GM18909 (cell line): ENCODE results near the gene HNRNPA3.
A peak's percentile ranks its signal among the peaks of the same experiment; 100 is the strongest.

Experiments
- ATAC-seq: cut with Tn5 transposase; IDR thresholded peaks from one replicate; pipeline ENCODE4 v1.9.1; 2021; ENCODE audit warnings: mild to moderate bottlenecking; ENCODE audit not compliant: unreplicated experiment, poor library complexity

The HNRNPA3 gene

DNA sequence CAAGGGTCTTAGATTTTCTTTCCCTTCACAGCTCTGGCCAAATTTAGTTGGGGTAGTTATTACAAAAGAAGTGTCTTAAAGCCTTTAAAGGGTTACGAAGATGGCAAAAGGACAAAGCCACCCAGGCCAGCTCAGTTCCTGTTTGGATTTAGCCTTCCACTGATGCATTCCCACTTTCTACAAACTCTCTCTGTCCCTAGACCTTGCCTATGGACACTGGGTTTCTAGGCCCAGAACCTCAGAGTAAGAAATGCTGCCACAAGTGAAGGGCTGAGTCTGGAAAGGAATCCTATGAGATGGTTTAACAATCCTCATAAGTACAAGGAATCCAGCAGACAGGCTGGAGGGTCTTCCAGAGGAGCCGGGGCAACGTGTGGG, 38.6 kb downstream of the HNRNPA3 start:
- no peak for ATAC-seq

GRCh38 chr2:177252808-177253531, 40.4 kb downstream of the HNRNPA3 start:
- ATAC-seq = no peak

- ATAC-seq = no peak
Observed at GRCh38 chr2:177253704-177254103, 41.1 kb downstream of the HNRNPA3 start.

DNA sequence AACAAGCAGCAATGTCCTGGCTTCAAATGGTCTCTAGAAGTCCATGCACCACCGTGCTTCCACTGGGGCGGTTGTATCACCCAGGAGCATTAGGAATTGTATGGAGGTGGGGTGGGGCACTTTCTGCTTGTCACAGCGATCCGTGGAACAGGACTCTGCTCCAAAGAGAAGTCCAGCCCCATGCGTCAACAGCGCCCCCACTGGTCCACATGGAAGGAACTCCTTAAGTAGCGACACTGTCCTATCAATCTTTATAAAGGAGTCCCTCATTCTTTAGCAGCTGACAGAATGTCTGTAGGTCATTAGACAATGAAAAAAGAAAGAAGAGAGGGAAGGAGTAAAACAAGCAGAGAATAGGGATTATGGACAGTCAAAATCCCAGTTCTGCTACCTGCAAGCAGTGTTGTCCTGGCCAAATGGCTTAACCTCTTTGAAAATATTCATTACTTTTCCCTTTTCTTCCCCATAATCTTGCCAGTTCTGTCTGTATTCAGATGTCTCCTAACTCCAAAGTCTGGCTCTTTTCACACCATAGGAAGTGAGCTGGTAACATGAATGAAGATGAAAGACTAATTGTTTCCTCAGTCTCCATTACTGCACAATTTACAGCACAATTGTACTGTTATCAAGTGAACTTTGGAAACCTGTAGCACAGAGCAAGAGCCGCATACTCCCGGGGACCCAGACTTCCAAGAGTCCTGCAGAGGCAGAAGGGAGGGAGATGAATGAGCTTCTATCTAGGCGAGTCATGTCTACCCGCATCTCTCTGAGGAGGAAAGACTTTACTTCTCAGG, 42.0 kb downstream of the HNRNPA3 start:
- ATAC-seq = no peak

- no peak for ATAC-seq
Observed at GRCh38 chr2:177255227-177255601, 42.6 kb downstream of the HNRNPA3 start.

DNA sequence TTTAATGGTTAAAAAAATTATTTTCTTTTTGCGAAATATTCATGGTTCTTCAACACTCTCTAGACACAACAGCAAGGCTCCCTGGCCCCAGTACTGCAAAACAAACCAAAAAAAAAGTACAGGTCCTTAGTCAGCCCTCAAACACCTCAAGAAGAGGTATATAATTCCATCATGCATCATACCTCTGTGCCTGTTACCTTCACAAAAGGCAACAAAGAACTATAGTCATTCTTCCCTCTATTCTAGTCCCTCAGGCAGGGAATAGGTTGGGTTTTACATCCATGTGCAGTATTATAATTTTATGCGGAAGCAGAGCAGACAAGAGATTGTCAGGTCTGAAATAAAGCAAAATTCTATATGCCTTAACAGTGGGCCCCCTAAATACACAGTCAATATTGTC, 43.4 kb downstream of the HNRNPA3 start:
- no peak for ATAC-seq

GRCh38 chr2:177256695-177257094, 44.1 kb downstream of the HNRNPA3 start:
- ATAC-seq = no peak

DNA sequence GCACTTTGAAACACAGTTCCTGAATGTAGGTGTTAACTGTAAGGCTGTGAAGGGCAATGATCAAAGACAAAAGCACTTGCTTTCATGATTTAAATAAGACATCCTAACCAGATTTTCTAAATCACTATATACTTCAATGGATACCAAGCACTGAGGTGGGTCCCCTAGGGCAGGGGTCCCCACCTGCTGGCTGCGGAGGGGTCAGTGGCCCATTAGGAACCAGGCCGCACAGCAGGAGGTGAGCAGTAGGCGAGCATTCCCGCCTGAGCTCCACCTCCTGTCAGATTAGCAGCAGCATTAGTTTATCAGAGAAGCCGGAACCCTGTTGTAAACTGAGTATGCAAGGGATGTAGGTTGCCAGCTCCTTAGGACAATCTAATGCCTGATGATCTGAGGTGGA, 44.9 kb downstream of the HNRNPA3 start:
- no peak for ATAC-seq

GRCh38 chr2:177258059-177258458, 45.5 kb downstream of the HNRNPA3 start:
- no peak for ATAC-seq

GRCh38 chr2:177260379-177260778, 47.8 kb downstream of the HNRNPA3 start:
- no peak for ATAC-seq

GRCh38 chr2:177261116-177262060, 48.8 kb downstream of the HNRNPA3 start:
- no peak for ATAC-seq

DNA sequence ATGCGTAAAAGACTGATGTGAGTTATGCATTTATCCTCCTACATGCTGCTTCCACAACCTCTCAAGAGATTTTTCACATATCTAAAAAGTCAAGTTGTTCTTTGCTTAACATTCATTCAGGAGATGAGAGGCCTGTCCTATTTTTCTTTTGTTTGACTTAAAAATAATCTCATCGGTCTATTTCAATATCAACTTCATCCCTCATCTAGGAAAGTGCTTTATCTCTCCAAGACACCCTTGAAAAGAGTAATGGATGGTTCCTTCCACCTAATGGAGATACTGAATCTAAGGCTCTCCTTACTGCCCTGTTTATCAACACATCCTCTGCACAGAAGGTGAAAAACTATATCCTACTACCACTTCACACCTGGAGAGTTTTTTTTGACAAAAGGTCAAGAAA, 49.5 kb downstream of the HNRNPA3 start:
- no peak for ATAC-seq

- ATAC-seq = no peak
Observed at GRCh38 chr2:177262958-177263450, 50.4 kb downstream of the HNRNPA3 start.

- ATAC-seq = peak; percentile 56
Observed at GRCh38 chr2:177263451-177264208, 51.0 kb downstream of the HNRNPA3 start.

GRCh38 chr2:177264209-177264692, 51.7 kb downstream of the HNRNPA3 start:
- ATAC-seq = peak; percentile 24

DNA sequence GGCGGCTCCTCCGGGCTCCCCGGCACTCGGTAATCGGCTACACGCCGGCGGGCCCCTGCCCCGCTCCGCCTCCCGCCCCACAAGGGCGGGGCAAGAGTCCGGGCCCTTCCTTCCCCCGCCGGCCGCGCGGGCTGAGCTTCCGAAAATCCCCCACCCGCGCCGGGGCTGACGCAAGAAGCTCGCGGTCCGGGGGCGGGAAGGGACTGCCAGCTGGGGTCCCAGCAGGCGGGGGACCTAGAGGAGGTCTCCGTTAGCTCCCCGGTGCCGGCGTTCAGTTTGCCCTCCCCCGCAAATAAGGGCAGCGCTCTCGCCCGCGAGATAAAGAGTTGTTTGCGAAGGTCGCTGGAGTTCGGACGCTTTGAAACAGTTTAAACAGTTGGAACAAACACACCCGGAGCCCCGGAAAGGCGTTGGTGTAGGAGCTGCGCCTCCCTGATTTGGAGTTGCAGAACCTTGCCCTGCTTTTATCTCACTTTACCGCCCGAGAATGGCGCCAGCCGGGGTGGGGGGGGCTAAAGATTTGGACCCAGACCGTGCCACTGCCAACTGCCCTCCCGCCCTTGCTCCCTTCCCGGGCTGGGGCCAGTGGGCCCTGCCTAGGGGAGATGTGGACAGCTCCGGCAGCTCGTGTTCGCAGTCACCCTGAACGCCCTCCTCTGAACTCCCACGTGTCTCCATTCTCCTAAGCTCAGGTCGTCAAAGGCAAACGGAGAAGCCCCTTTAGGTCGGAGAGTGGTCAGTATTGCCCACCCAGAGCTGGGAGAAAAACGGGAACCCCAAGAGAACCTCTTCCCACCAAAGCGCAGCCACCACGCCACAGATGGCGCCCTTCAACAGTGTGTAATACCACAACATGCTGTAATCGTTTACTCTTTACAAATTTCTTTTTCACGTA, 52.3 kb downstream of the HNRNPA3 start, which contains the start of gene NFE2L2:
NFE2L2 (minus strand) TSS at position 35 of the 895 bp plus-strand sequence. CDS start 151 bp downstream, outside the sequence.
- ATAC-seq = peak; percentile 69

DNA sequence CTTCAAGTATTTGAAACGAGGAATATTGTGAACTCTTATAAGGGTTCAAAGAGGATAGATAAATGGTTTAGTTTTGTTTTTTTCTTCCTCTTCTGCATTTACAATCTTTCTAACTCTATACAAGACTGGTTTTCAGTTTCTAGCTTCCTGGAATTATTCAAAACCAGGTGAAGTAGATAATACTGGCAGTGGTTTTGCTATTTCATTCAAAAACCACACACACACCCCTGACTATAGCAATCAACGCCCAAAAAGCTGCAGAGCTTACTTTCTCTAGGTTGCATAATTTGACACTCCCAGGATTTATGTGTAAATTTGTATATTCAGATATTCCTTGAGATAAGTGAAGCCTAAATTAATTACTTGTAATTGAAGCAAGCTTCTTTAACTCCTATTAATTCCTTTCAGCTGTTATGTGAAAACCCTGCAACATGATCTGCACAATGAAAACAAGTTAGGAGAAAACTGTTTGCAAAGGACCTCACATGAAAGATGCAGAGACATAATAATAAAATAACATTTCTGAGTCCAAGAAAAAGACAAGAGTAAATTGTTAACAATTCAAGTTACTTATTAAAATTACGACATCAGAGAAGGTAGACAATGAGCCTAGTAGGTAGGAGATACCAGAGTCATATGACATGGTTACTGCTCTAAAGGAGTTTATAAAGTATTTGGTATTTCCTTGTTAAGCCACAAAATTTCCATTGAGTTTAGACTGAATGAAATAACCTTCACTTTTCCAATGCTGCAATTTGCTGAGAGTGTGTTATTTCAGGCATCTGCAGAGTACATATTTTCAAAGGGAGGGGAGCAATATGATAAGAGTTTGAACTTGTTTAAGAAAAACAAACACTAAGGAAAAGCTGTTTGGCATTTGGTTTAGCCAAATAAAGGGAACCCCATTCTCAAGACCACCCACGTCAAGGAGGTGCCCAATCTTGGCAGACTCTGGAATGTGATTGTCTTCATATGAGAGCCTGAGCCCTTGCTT, 53.5 kb downstream of the HNRNPA3 start:
- peak; percentile 24 for ATAC-seq
